ENCODE results near the gene SSR2. TPM values are rescaled to one million over a fixed set of nuclear protein-coding genes. Genes with fewer than 3 reads are reported as not detected.

SSR2 gene
- polyA plus RNA-seq, 1 of the 3 experiments (the other 2 are of a cell fraction): 1,136 TPM

DNA sequence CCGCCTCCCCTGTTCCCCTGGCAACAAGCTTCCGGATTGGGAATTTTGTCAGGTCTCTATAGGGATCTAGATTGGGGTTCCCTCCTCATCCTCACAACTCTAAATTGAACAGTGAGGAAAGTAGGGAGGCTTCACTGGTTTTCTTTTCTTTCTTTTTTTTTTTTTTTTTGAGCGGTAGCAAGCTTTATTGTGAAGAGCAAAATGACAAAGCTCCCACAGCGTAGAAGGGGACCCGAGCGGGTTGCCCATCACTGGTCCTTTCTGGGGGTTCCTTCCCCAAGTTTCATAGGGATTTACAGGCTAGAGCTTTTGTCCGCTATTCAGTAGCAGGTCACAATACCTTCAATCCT lies 52.7 kb downstream of the SSR2 start:
- Histone ChIP-seq H3K27ac (ENCODE audit: low read depth in 2 of 2, low read length in 1 of 2) (no peak overlapping the region), H3K4me1 (ENCODE audit: control insufficient read depth in 1 of 2, insufficient read depth in 2 of 2, low read depth in 1 of 2, low read length in 1 of 2) (peaks cover 7 to 42% of the 10 kb centered on the region in 2 experiments; a peak in 3 of 4 replicates), H3K9me2 (no peaks in the 10 kb centered on the region), H4K20me1 (ENCODE audit: insufficient read depth) (peaks cover 63% of the 10 kb centered on the region), H3K9ac (no peak overlapping the region), H3K36me3 (replicated peaks in 1 of 2; ENCODE audit: control insufficient read depth in 1 of 2, insufficient read depth in 2 of 2, low read length in 1 of 2) (peaks cover 36 to 39% of the 10 kb centered on the region in 2 experiments), H3K79me2 (ENCODE audit: insufficient read depth) (peaks cover 74% of the 10 kb centered on the region), H3K4me2 (no peak overlapping the region), H2AFZ (ENCODE audit: low read depth) (no peak overlapping the region), H3F3A (replicated peaks; ENCODE audit: insufficient read depth) (peaks cover 22% of the 10 kb centered on the region), H3K4me3 (ENCODE audit: low read depth in 2 of 2, low read length in 1 of 2) (no peak overlapping the region), H3K27me3 (ENCODE audit: insufficient read depth) (no peaks in the 10 kb centered on the region), H3K9me3 (no peaks in the 10 kb centered on the region)
- POLR2A ChIA-PET: interaction anchor here (1.6 kb wide), 1 partner anchor 10 kb away, joined by 9 read pairs; the partner anchor contains the start of gene ARHGEF2
- DNase-seq: no peak
- TF ChIP-seq SIN3A (IDR thresholded peaks at IDR 0.05; ENCODE audit: borderline replicate concordance, low read depth, low read length): no peak
- TF ChIP-seq FOXJ3 (CRISPR knock-in tag; IDR thresholded peaks at IDR 0.05): no peak
- no peak for TF ChIP-seq GATA2 (CRISPR knock-in tag; IDR thresholded peaks at IDR 0.05)
- TF ChIP-seq CTCF (IDR thresholded peaks at IDR 0.05): no peak
- TF ChIP-seq TCF12 (IDR thresholded peaks at IDR 0.05): no peak
- TF ChIP-seq ELF1 (IDR thresholded peaks at IDR 0.05): no peak
- TF ChIP-seq SMC3 (IDR thresholded peaks at IDR 0.05; ENCODE audit: low read depth, low read length): no peak
- no peak for TF ChIP-seq PBX3 (IDR thresholded peaks at IDR 0.05)
- TF ChIP-seq MXI1 (IDR thresholded peaks at IDR 0.05; ENCODE audit: low read depth, low read length): no peak
- TF ChIP-seq CHD2 (IDR thresholded peaks at IDR 0.05; ENCODE audit: low read length, partially characterized antibody): no peak
- no peak for TF ChIP-seq TAF1 (IDR thresholded peaks at IDR 0.05; ENCODE audit: borderline replicate concordance, low read depth, low read length)
- no peak for TF ChIP-seq NFIC (IDR thresholded peaks at IDR 0.05; ENCODE audit: borderline replicate concordance)
- no peak for TF ChIP-seq JUND (IDR thresholded peaks at IDR 0.05)
- CTCF ChIA-PET: interaction anchor here (1.7 to 3.8 kb wide), 2 partner anchors 21 to 98 kb away, joined by 6 to 15 read pairs; no protein-coding TSS in a partner anchor
- WGBS (ENCODE audit: low lambda C conversion rate): 95% methylated on average over 7 of the region's 7 CpGs

- ChIA-PET CTCF (interaction anchor here (1.2 to 3.8 kb wide), 5 partner anchors 9 to 99 kb away, joined by 3 to 15 read pairs (median 6); no protein-coding TSS in a partner anchor), POLR2A (interaction anchor here (1.6 kb wide), 1 partner anchor 10 kb away, joined by 9 read pairs; the partner anchor contains the start of gene ARHGEF2)
- peaks cover 34 to 44% of the 10 kb centered on the region in 2 experiments for H3K36me3 ChIP-seq (replicated peaks in 1 of 2; ENCODE audit: control insufficient read depth in 1 of 2, insufficient read depth in 2 of 2, low read length in 1 of 2)
- H3K9me3 ChIP-seq: no peaks in the 10 kb centered on the region
- peaks cover 21% of the 10 kb centered on the region for H3F3A ChIP-seq (replicated peaks; ENCODE audit: insufficient read depth)
- 88% methylated on average over 10 of the region's 13 CpGs for WGBS (ENCODE audit: low lambda C conversion rate)
- H3K9ac ChIP-seq: no peak overlapping the region
- no peak overlapping the region for H3K4me2 ChIP-seq
- peak; percentile 17 for DNase-seq
- H3K79me2 ChIP-seq (ENCODE audit: insufficient read depth): peaks cover 69% of the 10 kb centered on the region
- H3K27ac ChIP-seq (ENCODE audit: low read depth in 2 of 2, low read length in 1 of 2): no peak overlapping the region
- no peaks in the 10 kb centered on the region for H3K27me3 ChIP-seq (ENCODE audit: insufficient read depth)
- H2AFZ ChIP-seq (ENCODE audit: low read depth): no peak overlapping the region
- peaks cover 7 to 46% of the 10 kb centered on the region in 2 experiments; a peak in 3 of 4 replicates for H3K4me1 ChIP-seq (ENCODE audit: control insufficient read depth in 1 of 2, insufficient read depth in 2 of 2, low read depth in 1 of 2, low read length in 1 of 2)
- peaks cover 58% of the 10 kb centered on the region for H4K20me1 ChIP-seq (ENCODE audit: insufficient read depth)
- H3K9me2 ChIP-seq: no peaks in the 10 kb centered on the region
- no peak overlapping the region for H3K4me3 ChIP-seq (ENCODE audit: low read depth in 2 of 2, low read length in 1 of 2)
- TF ChIP-seq POLR2AphosphoS5 (IDR thresholded peaks at IDR 0.05; ENCODE audit: low read depth, low read length): no peak
- TF ChIP-seq SIN3A (IDR thresholded peaks at IDR 0.05; ENCODE audit: borderline replicate concordance, low read depth, low read length): no peak
- TF ChIP-seq IRF3 (IDR thresholded peaks at IDR 0.05; ENCODE audit: low read depth, low read length): no peak
- TF ChIP-seq MAX (IDR thresholded peaks at IDR 0.05; ENCODE audit: low read depth): no peak
- no peak for TF ChIP-seq CHD2 (IDR thresholded peaks at IDR 0.05; ENCODE audit: low read length, partially characterized antibody)
- TF ChIP-seq CTCF (IDR thresholded peaks at IDR 0.05): no peak
- no peak for TF ChIP-seq GABPA (IDR thresholded peaks at IDR 0.05; ENCODE audit: low read depth)
- TF ChIP-seq USF1 (IDR thresholded peaks at IDR 0.05; ENCODE audit: borderline replicate concordance, low read depth): no peak
- TF ChIP-seq RAD21 (IDR thresholded peaks at IDR 0.05; ENCODE audit: low read length): no peak
- TF ChIP-seq ELF1 (IDR thresholded peaks at IDR 0.05): no peak
These were observed 53.3 kb downstream of the SSR2 start for GRCh38 chr1:155967341-155968050.
